Mesothelial cell of epicardium (in vitro differentiated cells): ENCODE results near the gene PREX1. TPM values are rescaled to one million over a fixed set of nuclear protein-coding genes. Genes with fewer than 3 reads are reported as not detected.

Experiments used
- DNase-seq, 2 experiments: peaks; one replicate each; pipeline ENCODE4 v3.0.0; 2021; ENCODE audit warnings: low spot score in 2 of 2; ENCODE audit not compliant: unreplicated experiment in 2 of 2
- H3K27ac Mint-ChIP-seq: 2 replicates; pipeline ENCODE4 v1.8.0; 2021; ENCODE audit warnings: mixed read lengths
- H3K27me3 Mint-ChIP-seq: 2 replicates; pipeline ENCODE4 v1.8.0; 2021; ENCODE audit warnings: low read depth, mixed read lengths
- H3K36me3 Mint-ChIP-seq: 2 replicates; pipeline ENCODE4 v1.8.0; 2021; ENCODE audit warnings: mixed read lengths
- H3K4me1 Mint-ChIP-seq: 2 replicates; pipeline ENCODE4 v1.8.0; 2021; ENCODE audit warnings: mixed read lengths
- H3K4me3 Mint-ChIP-seq: 2 replicates; pipeline ENCODE4 v1.8.0; 2021; ENCODE audit warnings: mild to moderate bottlenecking, moderate library complexity, mixed read lengths
- H3K9me3 Mint-ChIP-seq: 2 replicates; pipeline ENCODE4 v1.8.0; 2021; ENCODE audit warnings: mixed read lengths
- total RNA-seq: library from RNA; stranded (reverse); gene quantifications from 3 replicates; pipeline ENCODE4 v1.2.1, GENCODE V29; 2021
- TF ChIP-seq, protein P1 (sequence below): fragments of 200-600 bp; sonication (generic); IDR thresholded peaks from one replicate; pipeline ENCODE4 v1.5.0; 2021; ENCODE audit warnings: antibody characterized with exemption; ENCODE audit not compliant: unreplicated experiment

Gene PREX1
- total RNA-seq, 1 donor from 2014 or later = 8.3 TPM

DNA sequence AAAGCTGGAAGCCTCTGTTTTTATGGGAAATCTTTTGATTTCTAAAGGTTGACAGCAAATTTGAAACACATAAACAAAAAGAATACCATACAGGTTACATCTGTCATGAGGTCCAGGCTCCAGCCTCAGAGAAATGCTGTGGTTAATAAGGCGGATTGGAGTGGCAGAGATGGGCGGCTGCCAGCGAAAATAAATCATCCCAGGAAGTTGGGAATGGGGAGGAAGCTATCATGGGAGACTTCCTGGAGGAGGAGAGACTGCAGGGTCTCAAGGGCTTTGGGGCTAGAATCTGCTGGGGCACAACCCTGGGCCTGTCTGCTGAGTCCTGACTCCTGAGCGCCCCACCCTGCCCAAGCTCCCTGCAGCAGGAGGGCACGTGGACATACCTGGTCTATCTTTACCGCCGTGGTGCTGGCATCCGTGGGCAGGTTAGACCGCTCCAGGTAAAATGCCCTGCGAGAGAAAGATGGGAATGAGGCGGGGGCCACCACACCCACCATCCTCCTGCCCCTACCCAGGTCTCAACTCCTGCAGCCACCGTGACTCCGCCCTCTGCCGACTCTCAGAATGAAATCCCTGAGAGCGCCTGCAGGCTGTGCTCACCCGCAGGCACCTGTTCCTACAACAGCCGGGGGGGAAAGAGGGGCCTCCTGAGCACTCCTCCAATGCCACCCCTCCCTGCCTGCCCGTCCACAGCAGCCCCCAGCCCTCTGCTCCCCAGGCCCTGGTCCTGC lies 197.3 kb downstream of the PREX1 start:
- no peak overlapping the region for H3K4me3 Mint-ChIP-seq
- TF ChIP-seq, protein P1, sequence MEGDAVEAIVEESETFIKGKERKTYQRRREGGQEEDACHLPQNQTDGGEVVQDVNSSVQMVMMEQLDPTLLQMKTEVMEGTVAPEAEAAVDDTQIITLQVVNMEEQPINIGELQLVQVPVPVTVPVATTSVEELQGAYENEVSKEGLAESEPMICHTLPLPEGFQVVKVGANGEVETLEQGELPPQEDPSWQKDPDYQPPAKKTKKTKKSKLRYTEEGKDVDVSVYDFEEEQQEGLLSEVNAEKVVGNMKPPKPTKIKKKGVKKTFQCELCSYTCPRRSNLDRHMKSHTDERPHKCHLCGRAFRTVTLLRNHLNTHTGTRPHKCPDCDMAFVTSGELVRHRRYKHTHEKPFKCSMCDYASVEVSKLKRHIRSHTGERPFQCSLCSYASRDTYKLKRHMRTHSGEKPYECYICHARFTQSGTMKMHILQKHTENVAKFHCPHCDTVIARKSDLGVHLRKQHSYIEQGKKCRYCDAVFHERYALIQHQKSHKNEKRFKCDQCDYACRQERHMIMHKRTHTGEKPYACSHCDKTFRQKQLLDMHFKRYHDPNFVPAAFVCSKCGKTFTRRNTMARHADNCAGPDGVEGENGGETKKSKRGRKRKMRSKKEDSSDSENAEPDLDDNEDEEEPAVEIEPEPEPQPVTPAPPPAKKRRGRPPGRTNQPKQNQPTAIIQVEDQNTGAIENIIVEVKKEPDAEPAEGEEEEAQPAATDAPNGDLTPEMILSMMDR = no peak
- H3K27ac Mint-ChIP-seq = no peak overlapping the region
- no peaks in the 10 kb centered on the region for H3K9me3 Mint-ChIP-seq
- H3K36me3 Mint-ChIP-seq = no peaks in the 10 kb centered on the region
- DNase-seq = no peak
- H3K27me3 Mint-ChIP-seq = no peaks in the 10 kb centered on the region
- H3K4me1 Mint-ChIP-seq = no peaks in the 10 kb centered on the region

DNA sequence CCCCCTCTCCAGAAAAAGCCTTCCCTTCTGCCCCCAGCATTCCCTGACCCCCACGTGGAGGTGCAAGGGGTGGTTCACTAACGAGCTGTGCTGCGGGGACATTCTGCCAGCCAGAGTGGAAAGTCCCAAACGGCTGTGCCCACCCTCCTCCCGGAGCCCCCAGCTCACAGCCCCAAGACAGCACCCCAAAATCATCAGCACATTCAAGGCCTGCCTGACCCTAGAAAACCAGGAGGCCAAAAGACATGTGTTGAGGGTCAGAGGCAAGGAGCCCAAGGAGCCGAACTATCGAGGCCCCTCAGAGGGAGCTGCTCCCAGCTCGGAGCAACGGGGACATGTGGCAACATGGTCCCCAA lies 197.9 kb downstream of the PREX1 start:
- H3K4me1 Mint-ChIP-seq = no peaks in the 10 kb centered on the region
- H3K4me3 Mint-ChIP-seq = no peak overlapping the region
- no peak overlapping the region for H3K27ac Mint-ChIP-seq
- DNase-seq = no peak
- TF ChIP-seq, protein P1 = no peak
- no peaks in the 10 kb centered on the region for H3K9me3 Mint-ChIP-seq
- no peaks in the 10 kb centered on the region for H3K27me3 Mint-ChIP-seq
- no peaks in the 10 kb centered on the region for H3K36me3 Mint-ChIP-seq

DNA sequence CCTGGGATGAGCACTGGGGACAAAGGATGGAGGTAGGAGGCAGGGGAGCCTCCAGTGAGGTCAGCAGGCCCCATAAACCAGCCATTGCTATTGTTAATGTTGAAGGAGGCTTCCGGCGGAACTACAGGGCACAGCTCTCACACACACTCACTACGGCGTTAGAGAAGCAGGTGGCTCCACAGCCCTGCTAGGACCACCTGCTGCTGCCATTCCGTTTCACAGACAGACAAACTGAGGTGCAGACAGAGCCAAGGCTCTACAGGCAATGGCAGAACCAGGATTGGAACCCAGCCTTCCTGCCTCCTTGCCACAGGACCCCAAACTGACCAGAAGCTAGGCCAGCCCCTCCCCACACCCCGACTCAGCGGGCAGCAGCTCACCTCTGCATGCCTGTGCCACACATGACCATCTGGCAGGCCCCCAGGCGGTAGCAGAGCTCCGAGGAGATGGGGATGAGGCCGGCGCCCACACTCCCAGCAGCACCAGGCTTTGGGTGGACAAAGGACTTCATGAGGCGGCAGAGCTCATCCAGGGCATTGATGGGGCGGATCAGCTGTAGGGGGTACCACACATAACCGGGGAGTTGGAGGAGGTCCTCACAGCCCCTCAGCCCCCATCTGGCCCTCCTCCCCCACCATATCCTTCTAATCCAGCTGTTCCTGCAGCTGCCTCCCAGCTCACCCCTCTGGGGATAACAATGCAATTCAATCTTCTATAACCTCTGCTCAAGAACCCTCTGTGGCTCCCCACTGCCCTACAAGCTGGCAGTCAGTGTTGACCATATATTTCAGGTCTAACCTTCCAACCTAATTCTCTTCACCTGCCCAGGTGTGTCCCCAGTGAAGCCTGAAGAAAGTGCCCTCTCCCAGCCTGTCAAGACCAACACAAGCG lies 198.5 kb downstream of the PREX1 start:
- TF ChIP-seq, protein P1 = no peak
- H3K27me3 Mint-ChIP-seq = no peaks in the 10 kb centered on the region
- H3K4me3 Mint-ChIP-seq = no peak overlapping the region
- no peaks in the 10 kb centered on the region for H3K4me1 Mint-ChIP-seq
- H3K36me3 Mint-ChIP-seq = no peaks in the 10 kb centered on the region
- H3K9me3 Mint-ChIP-seq = no peaks in the 10 kb centered on the region
- no peak overlapping the region for H3K27ac Mint-ChIP-seq
- no peak for DNase-seq

DNA sequence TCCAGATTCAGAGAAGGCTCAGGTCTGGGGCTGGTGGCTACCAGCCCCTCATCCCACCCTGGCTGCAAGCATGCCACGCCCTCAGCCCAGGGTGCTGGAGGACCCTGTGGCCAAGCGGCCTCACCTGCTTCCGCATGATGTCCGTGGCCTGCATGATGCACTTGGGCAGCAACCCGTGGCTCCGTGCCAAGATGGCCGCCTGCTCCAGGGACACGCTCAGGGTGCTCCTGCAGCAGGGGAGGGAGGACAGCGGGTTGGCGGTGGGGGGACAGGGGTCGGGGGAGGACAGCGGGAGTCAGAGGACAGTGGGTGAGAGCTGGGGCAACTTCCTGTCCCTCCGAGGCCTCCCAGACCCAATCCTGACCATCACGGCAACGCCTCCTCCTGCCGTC lies 200.1 kb downstream of the PREX1 start:
- TF ChIP-seq, protein P1 = no peak
- H3K27ac Mint-ChIP-seq = no peak overlapping the region
- peaks cover 2% of the 10 kb centered on the region for H3K4me1 Mint-ChIP-seq
- H3K36me3 Mint-ChIP-seq = no peaks in the 10 kb centered on the region
- H3K4me3 Mint-ChIP-seq = no peak overlapping the region
- H3K27me3 Mint-ChIP-seq = no peaks in the 10 kb centered on the region
- no peak for DNase-seq
- H3K9me3 Mint-ChIP-seq = no peaks in the 10 kb centered on the region

DNA sequence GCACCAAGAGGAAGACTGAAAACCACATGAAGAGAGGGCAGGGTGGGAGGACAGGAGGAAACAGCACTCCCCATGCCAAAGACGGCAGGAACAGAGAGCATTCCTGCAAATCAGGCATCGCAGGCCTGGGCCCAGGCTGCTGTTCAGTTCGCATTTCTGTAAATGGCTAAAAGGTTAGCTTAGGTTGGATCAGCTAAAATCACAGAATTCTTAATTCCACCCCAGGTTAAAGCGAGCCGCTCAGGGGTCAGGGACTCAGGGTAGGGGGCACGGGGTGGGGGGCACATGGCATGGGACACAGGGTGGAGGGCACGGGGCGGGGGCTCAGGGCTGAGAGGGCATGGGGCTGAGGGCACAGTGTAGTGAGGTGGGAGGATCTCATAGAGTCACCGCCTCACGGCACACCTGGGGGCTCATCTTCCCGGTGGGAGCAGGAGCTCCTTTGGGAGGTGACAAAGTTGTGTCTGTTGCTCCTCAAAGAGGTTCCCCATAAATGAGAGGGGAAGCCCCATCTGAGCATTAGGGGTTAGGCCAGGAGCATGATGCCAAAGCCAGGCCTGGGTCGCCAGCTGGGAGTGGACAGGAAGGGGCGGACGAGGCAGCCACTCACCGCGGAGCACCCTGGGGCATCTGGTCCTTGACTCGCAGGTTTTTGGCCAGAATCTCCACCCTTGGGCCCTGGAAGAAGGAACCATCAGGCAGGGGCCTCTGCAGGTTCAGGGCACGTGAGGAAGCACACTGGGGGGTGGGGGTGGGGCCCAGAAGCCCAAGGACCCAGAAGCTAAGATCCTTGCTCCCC lies 200.7 kb downstream of the PREX1 start:
- H3K9me3 Mint-ChIP-seq = no peaks in the 10 kb centered on the region
- no peak overlapping the region for H3K4me3 Mint-ChIP-seq
- no peaks in the 10 kb centered on the region for H3K36me3 Mint-ChIP-seq
- peaks cover 7% of the 10 kb centered on the region for H3K4me1 Mint-ChIP-seq
- no peaks in the 10 kb centered on the region for H3K27me3 Mint-ChIP-seq
- DNase-seq = no peak
- TF ChIP-seq, protein P1 = no peak
- no peak overlapping the region for H3K27ac Mint-ChIP-seq
